CD4-positive, alpha-beta memory T cell (primary cell): ENCODE measurements around the gene FNDC11. TPM values are rescaled to one million over a fixed set of nuclear protein-coding genes. Genes with fewer than 3 reads are reported as not detected.

ENCODE experiments used
- CTCF ChIA-PET: fragments of 350-600 bp; sonication (Branson Sonifier 250); formaldehyde crosslinking; loops from one replicate; lab custom pipeline; 2021; ENCODE audit warnings: inconsistent platforms; ENCODE audit not compliant: partially characterized antibody; lab: Charles Lee
- POLR2A ChIA-PET: fragments of 350-600 bp; sonication (Branson Sonifier 250); formaldehyde crosslinking; loops from one replicate; lab custom pipeline; 2021; ENCODE audit not compliant: partially characterized antibody; lab: Charles Lee
- DNase-seq, 5 donors: peaks; one replicate each; pipeline versions ENCODE4 v3.0.0 to v3.0.0-alpha.2; 2020 to 2022; ENCODE audit warnings: mixed read lengths in 1 of 5
- H3K27ac ChIP-seq: one replicate; pipeline ENCODE4 v1.7.0; 2013; ENCODE audit warnings: low read depth, low read length
- H3K27me3 ChIP-seq: 2 replicates; pipeline ENCODE4 v1.7.0; 2013; ENCODE audit warnings: mild to moderate bottlenecking, low read length, moderate library complexity; ENCODE audit not compliant: insufficient read depth
- H3K36me3 ChIP-seq: 2 replicates; pipeline ENCODE4 v1.7.0; 2013; ENCODE audit warnings: mild to moderate bottlenecking, low read length, moderate library complexity; ENCODE audit not compliant: insufficient read depth
- H3K4me1 ChIP-seq: 2 replicates; pipeline ENCODE4 v1.7.0; 2013; ENCODE audit warnings: mild to moderate bottlenecking, low read length, moderate library complexity; ENCODE audit not compliant: insufficient read depth
- H3K4me3 ChIP-seq, 2 donors: one replicate each; pipeline ENCODE4 v1.7.0; 2013; ENCODE audit warnings: low read length in 2 of 2, mild to moderate bottlenecking in 1 of 2
- H3K9me3 ChIP-seq, 2 donors: one replicate each; pipeline ENCODE4 v1.7.0; 2013; ENCODE audit warnings: low read length in 2 of 2, control low read depth in 1 of 2; ENCODE audit not compliant: control insufficient read depth in 1 of 2
- H3K27ac Mint-ChIP-seq, 7 donors: one replicate each; pipeline ENCODE4 v1.8.0; 2020 to 2021; ENCODE audit warnings: mixed read lengths in 7 of 7, mild to moderate bottlenecking in 6 of 7, inconsistent platforms in 3 of 7, moderate library complexity in 3 of 7
- H3K27me3 Mint-ChIP-seq, 2 donors: one replicate each; pipeline ENCODE4 v1.8.0; 2020 to 2021; ENCODE audit warnings: mixed read lengths in 2 of 2
- H3K36me3 Mint-ChIP-seq, 2 donors: one replicate each; pipeline ENCODE4 v1.8.0; 2020 to 2021; ENCODE audit warnings: mixed read lengths in 2 of 2, inconsistent platforms in 1 of 2, mild to moderate bottlenecking in 1 of 2
- H3K4me1 Mint-ChIP-seq, 4 donors: one replicate each; pipeline ENCODE4 v1.8.0; 2020 to 2021; ENCODE audit warnings: mixed read lengths in 4 of 4, mild to moderate bottlenecking in 1 of 4
- H3K4me3 Mint-ChIP-seq, 8 donors: one replicate each; pipeline ENCODE4 v1.8.0; 2020 to 2021; ENCODE audit warnings: mixed read lengths in 8 of 8, mild to moderate bottlenecking in 7 of 8, moderate library complexity in 6 of 8, inconsistent platforms in 3 of 8
- H3K9me3 Mint-ChIP-seq, 8 donors: one replicate each; pipeline ENCODE4 v1.8.0; 2020 to 2021; ENCODE audit warnings: mixed read lengths in 8 of 8, mild to moderate bottlenecking in 5 of 8, inconsistent platforms in 3 of 8, moderate library complexity in 1 of 8
- intact Hi-C: fragments of 100-400 bp; cut with micrococcal nuclease; formaldehyde crosslinking; loops from one replicate; pipeline ENCODE4 v1.15.1; 2023
- polyA plus RNA-seq, 2 donors: library from polyadenylated mRNA; unstranded; fragments of 300-500 nt; fragmentation: Illumina TruSeq; gene quantifications; one replicate each; pipeline ENCODE4 v1.2.3, GENCODE V29; 2021
- total RNA-seq, 2 experiments: library from RNA; stranded (reverse); gene quantifications; one replicate each; pipeline ENCODE4 v1.2.3, GENCODE V29; 2021

FNDC11 gene
- total and polyA plus RNA-seq, 4 experiments from 2014 or later: 0.38 to 1.5 (median 0.82) TPM

GRCh38 chr20:63594043-63594561 is 40.1 kb downstream of the FNDC11 start:
- DNase-seq: no peak
- Histone ChIP-seq H3K27me3 (no peaks in the 10 kb centered on the region), H3K36me3 (peaks cover 40% of the 10 kb centered on the region), H3K27ac (no peak overlapping the region), H3K9me3 (no peaks in the 10 kb centered on the region), H3K4me1 (no peaks in the 10 kb centered on the region), H3K4me3 (no peak overlapping the region)
- Mint-ChIP-seq H3K27ac (no peak overlapping the region), H3K36me3 (peaks cover 36 to 44% of the 10 kb centered on the region in 2 donors), H3K27me3 (no peaks in the 10 kb centered on the region), H3K4me3 (no peak overlapping the region), H3K9me3 (peaks cover 0 to 2% (median 0%) of the 10 kb centered on the region in 8 donors), H3K4me1 (peaks cover 0 to 2% (median 0%) of the 10 kb centered on the region in 4 donors)
- ChIA-PET CTCF (no interaction called here), POLR2A (no interaction called here)
- intact Hi-C loops: no loop called here

GRCh38 chr20:63595416-63596127 is 41.6 kb downstream of the FNDC11 start:
- no peak for DNase-seq
- POLR2A ChIA-PET: no interaction called here
- no peak overlapping the region for H3K27ac ChIP-seq
- no peaks in the 10 kb centered on the region for H3K27me3 Mint-ChIP-seq
- H3K4me1 Mint-ChIP-seq: peaks cover 0 to 5% (median 2%) of the 10 kb centered on the region in 4 donors
- H3K4me3 ChIP-seq: no peak overlapping the region
- no peak overlapping the region for H3K4me3 Mint-ChIP-seq
- H3K36me3 Mint-ChIP-seq: peaks cover 39 to 43% of the 10 kb centered on the region in 2 donors
- peak overlapping the region in 1 of 7 donors; percentile 57 for H3K27ac Mint-ChIP-seq
- intact Hi-C loops: no loop called here
- H3K27me3 ChIP-seq: no peaks in the 10 kb centered on the region
- peaks cover 0 to 3% (median 0%) of the 10 kb centered on the region in 8 donors for H3K9me3 Mint-ChIP-seq
- no peaks in the 10 kb centered on the region for H3K4me1 ChIP-seq
- H3K9me3 ChIP-seq: no peaks in the 10 kb centered on the region
- peaks cover 40% of the 10 kb centered on the region for H3K36me3 ChIP-seq
- CTCF ChIA-PET: no interaction called here

GRCh38 chr20:63596423-63596822 is 42.5 kb downstream of the FNDC11 start:
- Mint-ChIP-seq H3K27ac (no peak overlapping the region), H3K27me3 (no peaks in the 10 kb centered on the region), H3K4me3 (no peak overlapping the region), H3K4me1 (peaks cover 0 to 5% (median 2%) of the 10 kb centered on the region in 4 donors), H3K36me3 (peaks cover 36 to 40% of the 10 kb centered on the region in 2 donors), H3K9me3 (peaks cover 0 to 3% (median 0%) of the 10 kb centered on the region in 8 donors)
- Histone ChIP-seq H3K36me3 (peaks cover 46% of the 10 kb centered on the region), H3K27me3 (no peaks in the 10 kb centered on the region), H3K27ac (no peak overlapping the region), H3K4me3 (no peak overlapping the region), H3K9me3 (no peaks in the 10 kb centered on the region), H3K4me1 (no peaks in the 10 kb centered on the region)
- POLR2A ChIA-PET: no interaction called here
- CTCF ChIA-PET: no interaction called here
- DNase-seq: no peak
- intact Hi-C loops: no loop called here

- intact Hi-C loops: no loop called here
- H3K4me3 Mint-ChIP-seq: no peak overlapping the region
- peaks cover 0 to 7% (median 4%) of the 10 kb centered on the region in 4 donors for H3K4me1 Mint-ChIP-seq
- no peaks in the 10 kb centered on the region for H3K4me1 ChIP-seq
- H3K27ac Mint-ChIP-seq: peak overlapping the region in 1 of 7 donors; percentile 52
- POLR2A ChIA-PET: interaction anchor here (2.1 kb wide), 1 partner anchor 29 kb away, joined by 5 read pairs; the partner anchor contains the start of gene GMEB2
- H3K9me3 ChIP-seq: no peaks in the 10 kb centered on the region
- no peaks in the 10 kb centered on the region for H3K27me3 Mint-ChIP-seq
- H3K4me3 ChIP-seq: no peak overlapping the region
- peaks cover 0 to 3% (median 0%) of the 10 kb centered on the region in 8 donors for H3K9me3 Mint-ChIP-seq
- H3K36me3 ChIP-seq: peaks cover 43% of the 10 kb centered on the region
- CTCF ChIA-PET: no interaction called here
- H3K36me3 Mint-ChIP-seq: peaks cover 38 to 43% of the 10 kb centered on the region in 2 donors
- no peak overlapping the region for H3K27ac ChIP-seq
- H3K27me3 ChIP-seq: no peaks in the 10 kb centered on the region
- no peak for DNase-seq
Observed at GRCh38 chr20:63597651-63598478, 43.9 kb downstream of the FNDC11 start.

- peaks cover 0 to 3% (median 0%) of the 10 kb centered on the region in 8 donors for H3K9me3 Mint-ChIP-seq
- no peaks in the 10 kb centered on the region for H3K9me3 ChIP-seq
- peaks cover 0 to 10% (median 5%) of the 10 kb centered on the region in 4 donors for H3K4me1 Mint-ChIP-seq
- DNase-seq: no peak
- H3K4me3 ChIP-seq: no peak overlapping the region
- peaks cover 35 to 39% of the 10 kb centered on the region in 2 donors for H3K36me3 Mint-ChIP-seq
- no peak overlapping the region for H3K27ac Mint-ChIP-seq
- CTCF ChIA-PET: no interaction called here
- no peak overlapping the region for H3K27ac ChIP-seq
- no peaks in the 10 kb centered on the region for H3K27me3 Mint-ChIP-seq
- no peak overlapping the region for H3K4me3 Mint-ChIP-seq
- peaks cover 37% of the 10 kb centered on the region for H3K36me3 ChIP-seq
- no peaks in the 10 kb centered on the region for H3K4me1 ChIP-seq
- no peaks in the 10 kb centered on the region for H3K27me3 ChIP-seq
- intact Hi-C loops: no loop called here
- POLR2A ChIA-PET: interaction anchor here (2.1 kb wide), 1 partner anchor 28 kb away, joined by 5 read pairs; the partner anchor contains the start of gene GMEB2
Observed at GRCh38 chr20:63598479-63599395, 44.8 kb downstream of the FNDC11 start.

- H3K27ac ChIP-seq: no peak overlapping the region
- Mint-ChIP-seq H3K9me3 (peaks cover 0 to 3% (median 0%) of the 10 kb centered on the region in 8 donors), H3K4me1 (peaks cover 0 to 13% (median 6%) of the 10 kb centered on the region in 4 donors), H3K27ac (peak overlapping the region in 2 of 7 donors; percentile 36 to 53), H3K27me3 (no peaks in the 10 kb centered on the region), H3K36me3 (peaks cover 39 to 43% of the 10 kb centered on the region in 2 donors), H3K4me3 (no peak overlapping the region)
- H3K36me3 ChIP-seq: peaks cover 33% of the 10 kb centered on the region
- ChIA-PET POLR2A (interaction anchor here (2.1 kb wide), 1 partner anchor 28 kb away, joined by 5 read pairs; the partner anchor contains the start of gene GMEB2), CTCF (no interaction called here)
- intact Hi-C loops: no loop called here
- no peaks in the 10 kb centered on the region for H3K27me3 ChIP-seq
- H3K4me1 ChIP-seq: no peaks in the 10 kb centered on the region
- H3K4me3 ChIP-seq: no peak overlapping the region
- H3K9me3 ChIP-seq: no peaks in the 10 kb centered on the region
- DNase-seq: no peak
Observed at GRCh38 chr20:63599396-63600050, 45.6 kb downstream of the FNDC11 start.
